Lung (tissue), 12 donors: Measurements from ENCODE around the gene THUMPD1. TPM values are rescaled to one million over a fixed set of nuclear protein-coding genes. Genes with fewer than 3 reads are reported as not detected.
A peak's percentile ranks its signal among the peaks of the same experiment; 100 is the strongest.
"Not testable (repeated sequence)": the region's sequence is repeated elsewhere in the genome, so short reads cannot be mapped to it uniquely, and the experiment has no call there.

Source experiments
- ATAC-seq: fragments of 200-7000 bp; cut with Tn5 transposase; one replicate; pipeline ENCODE4 v1.9.1; 2020; ENCODE audit warnings: moderate number of reproducible peaks; ENCODE audit not compliant: insufficient read depth, low FRiP score
- DNase-seq, 3 donors: peaks; one replicate each; pipeline ENCODE4 v3.0.0-alpha.2; 2013 to 2017
- H3K27ac ChIP-seq, 2 donors: one replicate each; pipeline ENCODE4 v1.5.1; 2013; ENCODE audit warnings: mild to moderate bottlenecking in 2 of 2, moderate library complexity in 2 of 2, control low read depth in 1 of 2, inconsistent platforms in 1 of 2, low read depth in 1 of 2, low read length in 1 of 2
- H3K27me3 ChIP-seq, 3 donors: one replicate each; pipeline ENCODE4 v1.5.1; 2013; ENCODE audit warnings: low read length in 2 of 3; ENCODE audit not compliant: control insufficient read depth in 3 of 3, insufficient read depth in 3 of 3
- H3K36me3 ChIP-seq, 4 donors: one replicate each; pipeline ENCODE4 v1.5.1; 2013; ENCODE audit warnings: low read length in 4 of 4, mild to moderate bottlenecking in 1 of 4, moderate library complexity in 1 of 4; ENCODE audit not compliant: control insufficient read depth in 4 of 4, insufficient read depth in 4 of 4
- H3K4me1 ChIP-seq, 5 donors: one replicate each; pipeline ENCODE4 v1.5.1; 2013; ENCODE audit warnings: low read length in 5 of 5, mild to moderate bottlenecking in 2 of 5, moderate library complexity in 1 of 5; ENCODE audit not compliant: control insufficient read depth in 5 of 5, insufficient read depth in 5 of 5
- H3K4me3 ChIP-seq: one replicate; pipeline ENCODE4 v1.5.1; 2013; ENCODE audit warnings: mild to moderate bottlenecking, control low read depth, moderate library complexity
- H3K9ac ChIP-seq, 2 donors: one replicate each; pipeline ENCODE4 v1.5.1; 2013; ENCODE audit warnings: low read length in 2 of 2, control low read depth in 1 of 2; ENCODE audit not compliant: insufficient read depth in 1 of 2
- H3K9me3 ChIP-seq, 4 donors: one replicate each; pipeline ENCODE4 v1.5.1; 2013; ENCODE audit warnings: low read length in 3 of 4, mild to moderate bottlenecking in 1 of 4, moderate library complexity in 1 of 4; ENCODE audit not compliant: control insufficient read depth in 4 of 4, insufficient read depth in 3 of 4
- CTCF ChIP-seq: IDR thresholded peaks from 2 replicates; pipeline ENCODE4 v1.5.1; 2012; ENCODE audit warnings: mild to moderate bottlenecking; ENCODE audit errors: control extremely low read depth, extremely low read depth
- WGBS, 2 donors: extraction: QIAGEN DNeasy Blood & Tissue Kit; methylation state at CpG; one replicate each; pipeline ENCODE4 v1.1.7; 2013; 5-methylcytosine and 5-hydroxymethylcytosine counted together
- polyA plus RNA-seq, 2 donors: library from polyadenylated mRNA; stranded (reverse); fragments of 200-250 nt; gene quantifications; one replicate each; pipeline ENCODE4 v1.2.1, GENCODE V29; 2013
- total RNA-seq, 2 donors: library from RNA; depleted of rRNA in 1 of 2; stranded (reverse); fragments of >200 nt in 1 of 2; gene quantifications; one replicate each; pipeline ENCODE4 v1.2.1, GENCODE V29; 2014 to 2021
- donor health status: control.
- donor health status: control.
- donor health status: Bipolar disorder and iron deficiency.
- donor health status: healthy.
- donor health status: DM: yes; HTN: yes; CAD: no.

Gene THUMPD1
- total and polyA plus RNA-seq, 4 donors, result 16.2 to 64.1 (median 26.4) TPM

GRCh38 chr16:20704281-20704680 lies 37.3 kb downstream of the THUMPD1 start:
- Histone ChIP-seq H3K9ac (no peak overlapping the region), H3K27ac (no peak overlapping the region), H3K4me3 (no peak overlapping the region), H3K9me3 (peaks cover 0 to 2% (median 0%) of the 10 kb centered on the region in 4 donors), H3K36me3 (no peaks in the 10 kb centered on the region), H3K27me3 (no peaks in the 10 kb centered on the region), H3K4me1 (no peaks in the 10 kb centered on the region)
- no peak for TF ChIP-seq CTCF
- WGBS, 2 donors, result 49 to 78% methylated on average over 3 of the region's 3 CpGs
- no peak for DNase-seq
- peak; percentile 34 for ATAC-seq

GRCh38 chr16:20701692-20702091 lies 39.9 kb downstream of the THUMPD1 start:
- not testable (repeated sequence) for H3K9me3 ChIP-seq, H3K27ac ChIP-seq, H3K4me1 ChIP-seq, ATAC-seq, DNase-seq, H3K4me3 ChIP-seq, H3K36me3 ChIP-seq, H3K27me3 ChIP-seq, H3K9ac ChIP-seq

GRCh38 chr16:20696618-20697017 lies 45.0 kb downstream of the THUMPD1 start:
- no peak overlapping the region for H3K27ac ChIP-seq
- ATAC-seq (no peak), DNase-seq (no peak)
- H3K4me1 ChIP-seq, result no peaks in the 10 kb centered on the region
- H3K4me3 ChIP-seq, result no peak overlapping the region
- no peak overlapping the region for H3K9ac ChIP-seq
- no peak for TF ChIP-seq CTCF
- WGBS, 2 donors, result 90% methylated on average over 2 of the region's 2 CpGs
- no peaks in the 10 kb centered on the region for H3K27me3 ChIP-seq
- H3K36me3 ChIP-seq, result no peaks in the 10 kb centered on the region
- no peaks in the 10 kb centered on the region for H3K9me3 ChIP-seq

GRCh38 chr16:20695024-20695423 lies 46.6 kb downstream of the THUMPD1 start:
- Histone ChIP-seq H3K9me3 (no peaks in the 10 kb centered on the region), H3K9ac (no peak overlapping the region), H3K36me3 (no peaks in the 10 kb centered on the region), H3K4me1 (no peaks in the 10 kb centered on the region), H3K27ac (no peak overlapping the region), H3K4me3 (no peak overlapping the region), H3K27me3 (no peaks in the 10 kb centered on the region)
- no peak for TF ChIP-seq CTCF
- no peak for DNase-seq
- WGBS, 2 donors, result 86 to 94% methylated on average over 4 of the region's 4 CpGs
- ATAC-seq, result no peak

GRCh38 chr16:20694096-20694495 lies 47.5 kb downstream of the THUMPD1 start:
- 39 to 45% methylated on average over 6 of the region's 6 CpGs for WGBS, 2 donors
- not testable (repeated sequence) for ATAC-seq, H3K4me3 ChIP-seq, H3K27me3 ChIP-seq, H3K9me3 ChIP-seq, H3K27ac ChIP-seq, H3K36me3 ChIP-seq, H3K9ac ChIP-seq, H3K4me1 ChIP-seq
- peak in 1 of 3 donors; percentile 20 for DNase-seq
